ENCODE data around the gene SEMA5A. TPM values are rescaled to one million over a fixed set of nuclear protein-coding genes. Genes with fewer than 3 reads are reported as not detected.

Gene SEMA5A
- total RNA-seq, 4 donors from 2014 or later: 0.46 to 3.2 (median 1.7) TPM

DNA sequence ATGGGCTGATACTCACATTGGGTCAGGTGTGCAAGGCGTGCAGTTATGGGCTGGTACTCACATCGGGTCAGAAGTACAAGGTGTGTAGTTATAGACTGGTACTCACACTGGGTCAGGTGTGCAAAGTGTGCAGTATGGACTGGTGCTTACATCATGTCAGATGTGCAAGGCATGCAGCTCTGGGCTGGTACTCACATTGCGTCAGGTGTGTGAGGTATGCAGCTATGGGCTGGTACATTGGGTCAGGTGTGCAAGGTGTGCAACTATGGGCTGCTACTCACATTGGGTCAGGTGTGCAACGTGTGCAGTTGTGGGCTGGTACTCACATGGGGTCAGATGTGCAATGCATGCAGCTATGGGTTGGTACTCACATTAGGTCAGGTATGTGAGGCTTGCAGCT lies 213.8 kb downstream of the SEMA5A start:
- no peak overlapping the region for H3K4me3 ChIP-seq
- H3K36me3 ChIP-seq: no peaks in the 10 kb centered on the region
- no peaks in the 10 kb centered on the region for H3K27me3 ChIP-seq
- in situ Hi-C loops (cut with MboI; ENCODE audit: low sequenced_read_pairs in 4 of 4): no loop called here
- ATAC-seq: no peak
- DNase-seq: no peak
- TF ChIP-seq, protein P1, sequence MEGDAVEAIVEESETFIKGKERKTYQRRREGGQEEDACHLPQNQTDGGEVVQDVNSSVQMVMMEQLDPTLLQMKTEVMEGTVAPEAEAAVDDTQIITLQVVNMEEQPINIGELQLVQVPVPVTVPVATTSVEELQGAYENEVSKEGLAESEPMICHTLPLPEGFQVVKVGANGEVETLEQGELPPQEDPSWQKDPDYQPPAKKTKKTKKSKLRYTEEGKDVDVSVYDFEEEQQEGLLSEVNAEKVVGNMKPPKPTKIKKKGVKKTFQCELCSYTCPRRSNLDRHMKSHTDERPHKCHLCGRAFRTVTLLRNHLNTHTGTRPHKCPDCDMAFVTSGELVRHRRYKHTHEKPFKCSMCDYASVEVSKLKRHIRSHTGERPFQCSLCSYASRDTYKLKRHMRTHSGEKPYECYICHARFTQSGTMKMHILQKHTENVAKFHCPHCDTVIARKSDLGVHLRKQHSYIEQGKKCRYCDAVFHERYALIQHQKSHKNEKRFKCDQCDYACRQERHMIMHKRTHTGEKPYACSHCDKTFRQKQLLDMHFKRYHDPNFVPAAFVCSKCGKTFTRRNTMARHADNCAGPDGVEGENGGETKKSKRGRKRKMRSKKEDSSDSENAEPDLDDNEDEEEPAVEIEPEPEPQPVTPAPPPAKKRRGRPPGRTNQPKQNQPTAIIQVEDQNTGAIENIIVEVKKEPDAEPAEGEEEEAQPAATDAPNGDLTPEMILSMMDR (IDR thresholded peaks at IDR 0.05 in 4 of 5, conservative IDR thresholded peaks at IDR 0.05 in 1 of 5): no peak
- no peak for TF ChIP-seq POLR2A (IDR thresholded peaks at IDR 0.05)
- H3K27ac ChIP-seq: no peak overlapping the region
- intact Hi-C loops (cut with DNase I; ENCODE audit: low total_unique reads): no loop called here
- H3K9me3 ChIP-seq: no peaks in the 10 kb centered on the region
- no peaks in the 10 kb centered on the region for H3K4me1 ChIP-seq

DNA sequence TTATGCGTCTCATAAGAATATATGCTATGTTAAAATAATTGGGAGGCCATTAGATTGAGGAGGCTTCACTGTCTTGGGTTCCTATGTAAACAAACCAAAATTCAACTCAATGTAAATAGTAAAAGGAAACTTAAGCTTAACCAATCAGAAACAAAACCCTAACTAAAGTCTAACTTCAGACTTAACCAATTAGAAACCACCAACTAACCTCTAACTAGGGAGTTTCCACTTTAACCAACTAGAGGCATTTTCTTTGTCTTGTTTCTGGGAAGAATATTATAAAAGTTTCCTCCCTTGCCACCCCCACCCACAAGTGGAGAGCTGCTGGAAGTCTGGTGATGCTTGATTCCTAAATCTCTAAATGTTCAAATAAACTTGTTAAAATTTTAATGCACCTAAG lies 214.5 kb downstream of the SEMA5A start:
- no peak overlapping the region for H3K27ac ChIP-seq
- no peaks in the 10 kb centered on the region for H3K27me3 ChIP-seq
- no peaks in the 10 kb centered on the region for H3K9me3 ChIP-seq
- no peaks in the 10 kb centered on the region for H3K4me1 ChIP-seq
- DNase-seq (no peak), ATAC-seq (no peak)
- intact Hi-C loops (cut with DNase I; ENCODE audit: low total_unique reads) (no loop called here), in situ Hi-C loops (cut with MboI; ENCODE audit: low sequenced_read_pairs in 4 of 4) (no loop called here)
- no peak for TF ChIP-seq POLR2A (IDR thresholded peaks at IDR 0.05)
- TF ChIP-seq, protein P1 (IDR thresholded peaks at IDR 0.05 in 4 of 5, conservative IDR thresholded peaks at IDR 0.05 in 1 of 5): no peak
- no peak overlapping the region for H3K4me3 ChIP-seq
- H3K36me3 ChIP-seq: no peaks in the 10 kb centered on the region

DNA sequence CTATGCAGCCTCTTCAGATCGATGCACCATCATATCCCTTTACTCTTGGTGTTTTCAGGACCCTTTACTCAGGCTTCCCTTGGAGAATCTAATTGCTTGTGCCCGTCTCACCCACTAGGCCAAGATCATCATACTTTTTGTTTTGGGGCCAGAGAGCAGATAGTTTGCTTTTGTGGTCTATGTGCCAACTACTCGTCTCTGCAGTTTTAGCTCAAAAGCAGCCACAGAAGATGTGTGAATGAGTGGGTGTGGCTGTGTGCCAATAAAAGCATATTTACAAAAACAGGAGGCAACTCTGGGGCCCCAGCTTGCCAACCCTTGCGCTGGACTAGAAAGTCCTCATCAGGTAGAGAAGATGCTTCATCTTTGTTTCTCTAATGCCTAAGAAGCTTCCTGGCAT lies 216.8 kb downstream of the SEMA5A start:
- in situ Hi-C loops (cut with MboI; ENCODE audit: low sequenced_read_pairs in 4 of 4): no loop called here
- Histone ChIP-seq H3K36me3 (no peaks in the 10 kb centered on the region), H3K4me1 (no peaks in the 10 kb centered on the region), H3K27me3 (no peaks in the 10 kb centered on the region), H3K9me3 (no peaks in the 10 kb centered on the region), H3K4me3 (no peak overlapping the region), H3K27ac (no peak overlapping the region)
- ATAC-seq (no peak), DNase-seq (no peak)
- intact Hi-C loops (cut with DNase I; ENCODE audit: low total_unique reads): no loop called here
- TF ChIP-seq POLR2A (IDR thresholded peaks at IDR 0.05): no peak
- TF ChIP-seq, protein P1 (IDR thresholded peaks at IDR 0.05 in 4 of 5, conservative IDR thresholded peaks at IDR 0.05 in 1 of 5): no peak

DNA sequence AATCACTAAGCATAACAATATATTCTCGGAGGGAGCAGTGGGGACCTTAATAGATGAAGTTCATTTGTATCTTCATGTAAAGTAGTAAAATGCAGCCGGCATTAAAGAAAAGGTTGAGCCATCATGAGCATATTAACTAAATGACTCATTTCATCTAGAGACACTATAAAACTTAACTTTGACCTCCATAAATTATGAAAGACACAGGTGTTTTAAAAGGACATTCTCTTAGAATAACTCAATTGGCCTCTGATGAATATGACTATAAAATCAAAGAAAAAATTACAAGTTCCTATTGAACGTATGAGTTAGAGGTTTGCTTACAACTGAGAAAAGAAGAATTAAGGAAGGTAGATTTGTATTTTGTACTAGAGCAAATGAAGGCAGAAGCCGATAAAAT lies 220.3 kb downstream of the SEMA5A start:
- H3K4me3 ChIP-seq: no peak overlapping the region
- no peaks in the 10 kb centered on the region for H3K4me1 ChIP-seq
- no peak overlapping the region for H3K27ac ChIP-seq
- DNase-seq (no peak), ATAC-seq (no peak)
- no peaks in the 10 kb centered on the region for H3K9me3 ChIP-seq
- TF ChIP-seq POLR2A (IDR thresholded peaks at IDR 0.05): no peak
- TF ChIP-seq, protein P1 (IDR thresholded peaks at IDR 0.05 in 4 of 5, conservative IDR thresholded peaks at IDR 0.05 in 1 of 5): no peak
- H3K27me3 ChIP-seq: no peaks in the 10 kb centered on the region
- H3K36me3 ChIP-seq: no peaks in the 10 kb centered on the region
- in situ Hi-C loops (cut with MboI; ENCODE audit: low sequenced_read_pairs in 4 of 4) (no loop called here), intact Hi-C loops (cut with DNase I; ENCODE audit: low total_unique reads) (no loop called here)

DNA sequence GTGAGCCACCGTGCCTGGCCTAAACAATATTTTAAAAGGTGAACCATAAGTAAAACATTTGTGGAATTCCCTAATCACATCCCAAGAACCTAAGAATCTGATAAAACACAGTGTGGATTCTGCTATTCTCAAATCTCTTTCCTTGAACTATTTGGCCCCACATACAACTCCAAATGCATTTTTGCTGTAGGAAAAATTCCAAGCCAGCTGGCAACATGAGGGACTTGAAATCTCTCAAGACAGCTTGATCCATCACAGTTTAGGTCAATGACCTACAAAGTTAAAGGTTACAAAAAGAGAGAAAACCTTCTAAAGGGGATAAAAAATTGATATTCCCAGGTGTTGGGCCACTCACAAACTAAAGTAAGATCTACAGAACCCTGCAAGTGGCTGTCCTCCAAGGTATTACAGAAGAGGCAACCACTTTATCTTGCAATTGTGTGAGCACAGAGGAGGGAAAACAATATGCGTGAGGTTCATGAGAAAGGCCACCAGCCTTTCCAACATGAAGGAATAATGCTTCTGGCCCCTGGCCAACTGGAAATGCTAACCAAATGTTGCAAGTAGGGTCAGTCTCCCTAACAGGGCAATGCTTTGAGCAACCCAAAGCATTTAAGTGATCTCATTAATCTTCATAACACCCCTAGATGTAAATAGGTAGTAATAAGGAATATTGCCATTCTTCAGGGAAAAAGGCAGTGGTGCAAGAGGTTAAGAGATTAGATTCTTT lies 221.4 kb downstream of the SEMA5A start:
- Histone ChIP-seq H3K27me3 (no peaks in the 10 kb centered on the region), H3K4me3 (no peak overlapping the region), H3K9me3 (no peaks in the 10 kb centered on the region), H3K27ac (no peak overlapping the region), H3K36me3 (no peaks in the 10 kb centered on the region), H3K4me1 (no peaks in the 10 kb centered on the region)
- TF ChIP-seq, protein P1 (IDR thresholded peaks at IDR 0.05 in 4 of 5, conservative IDR thresholded peaks at IDR 0.05 in 1 of 5): no peak
- no peak for TF ChIP-seq POLR2A (IDR thresholded peaks at IDR 0.05)
- in situ Hi-C loops (cut with MboI; ENCODE audit: low sequenced_read_pairs in 4 of 4) (no loop called here), intact Hi-C loops (cut with DNase I; ENCODE audit: low total_unique reads) (no loop called here)
- ATAC-seq: no peak
- no peak for DNase-seq

Data from gastrocnemius medialis (tissue), 4 donors.